Measurements from ENCODE around the gene LTB4R2.

The LTB4R2 gene

DNA sequence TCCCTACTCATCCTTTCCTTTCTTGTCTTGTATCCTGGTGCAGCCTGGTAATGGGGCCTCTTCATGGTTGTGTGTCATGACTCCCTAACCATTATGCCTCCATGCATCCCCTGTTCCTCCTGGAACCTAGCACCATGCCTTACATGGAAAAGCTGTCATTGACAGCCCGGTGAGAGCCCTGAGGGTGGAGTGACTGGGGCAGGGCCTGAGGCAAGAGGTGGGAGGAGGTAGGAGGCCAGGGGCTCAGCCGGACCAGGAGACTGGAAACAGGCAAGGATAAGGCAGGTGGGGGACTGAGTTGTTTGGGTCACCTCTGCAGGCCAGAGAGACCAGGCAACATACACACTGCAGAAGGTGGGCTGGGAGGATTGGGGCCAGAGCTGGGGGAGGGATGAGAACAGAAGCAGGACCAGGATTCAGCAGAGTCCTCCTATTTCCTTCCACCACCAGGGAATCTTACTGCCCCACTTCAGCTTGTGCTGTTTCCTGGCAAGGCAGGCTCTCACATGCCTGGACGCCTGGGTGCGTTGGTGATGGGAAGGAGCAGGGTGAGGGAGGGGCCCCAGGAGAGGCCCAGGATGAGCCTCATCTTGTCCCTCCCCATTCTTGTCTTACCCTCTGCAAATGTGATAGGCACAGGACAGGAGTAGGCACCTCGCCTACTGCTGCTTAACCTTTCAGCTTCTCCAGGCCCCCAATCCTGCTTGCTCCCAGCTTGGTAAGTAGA, at the start of gene LTB4R2:
Gene LTB4R2, plus strand, starts transcription at position 603 of the 727 bp plus-strand sequence. CDS start 525 bp downstream, outside the sequence.
- DNase-seq = no peak

- no peak for DNase-seq
Measured at GRCh38 chr14:24260780-24261157, 49.2 kb upstream of the LTB4R2 start.

- no peak for DNase-seq
Measured at GRCh38 chr14:24261256-24261968, 48.5 kb upstream of the LTB4R2 start.

- no peak for DNase-seq
Measured at GRCh38 chr14:24261969-24262327, 48.0 kb upstream of the LTB4R2 start.

- DNase-seq = no peak
Measured at GRCh38 chr14:24262821-24263733, 46.9 kb upstream of the LTB4R2 start, which contains the start of gene TGM1. Gene TGM1 (minus strand): TSS chr14:24263177. CDS start chr14:24262352, 825 bp downstream.

DNA sequence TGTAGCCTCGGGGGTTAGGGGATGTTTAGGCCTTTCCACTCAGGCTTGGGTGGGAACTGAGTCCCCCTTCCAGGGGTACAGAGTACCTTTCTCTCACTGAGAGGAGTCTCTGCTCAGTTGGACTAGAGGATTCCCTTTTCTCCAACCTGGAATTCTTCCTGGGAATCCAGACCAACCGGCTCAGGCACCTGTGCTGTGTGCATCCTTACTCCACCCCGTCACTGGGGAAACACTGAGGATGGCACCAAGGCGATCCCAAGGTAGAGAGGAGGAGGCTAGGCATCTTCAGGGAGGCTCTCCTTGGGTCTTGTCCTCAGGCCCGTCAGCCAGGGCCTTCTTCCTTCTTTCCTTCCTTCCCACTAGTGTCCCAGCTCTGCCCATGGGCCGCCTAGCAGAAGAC, 46.1 kb upstream of the LTB4R2 start:
- no peak for DNase-seq

GRCh38 chr14:24264298-24264697, 45.6 kb upstream of the LTB4R2 start:
- DNase-seq = no peak

GRCh38 chr14:24266344-24267244, 43.3 kb upstream of the LTB4R2 start:
- no peak for DNase-seq

DNA sequence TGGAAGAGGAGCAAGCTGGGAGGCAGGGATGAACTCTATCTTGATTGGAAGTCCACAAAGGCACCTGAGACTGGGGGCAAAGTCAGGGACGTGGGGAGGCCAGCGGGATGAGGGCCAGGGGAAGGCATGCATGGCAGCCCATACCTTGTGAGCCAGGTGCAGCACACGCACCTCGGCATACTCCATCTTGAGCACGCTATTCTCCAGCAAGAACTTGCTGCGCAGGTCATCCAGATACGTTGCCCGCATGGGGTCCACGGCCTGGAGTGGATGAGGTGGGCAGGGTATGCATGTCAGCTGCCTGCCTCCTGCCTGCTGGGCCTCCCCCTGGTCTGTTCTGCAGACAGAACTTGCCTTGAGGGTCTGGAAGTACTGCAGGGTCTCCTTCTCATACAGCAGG, 42.4 kb upstream of the LTB4R2 start:
- DNase-seq = no peak

- DNase-seq = no peak
Measured at GRCh38 chr14:24268225-24268624, 41.7 kb upstream of the LTB4R2 start.

DNA sequence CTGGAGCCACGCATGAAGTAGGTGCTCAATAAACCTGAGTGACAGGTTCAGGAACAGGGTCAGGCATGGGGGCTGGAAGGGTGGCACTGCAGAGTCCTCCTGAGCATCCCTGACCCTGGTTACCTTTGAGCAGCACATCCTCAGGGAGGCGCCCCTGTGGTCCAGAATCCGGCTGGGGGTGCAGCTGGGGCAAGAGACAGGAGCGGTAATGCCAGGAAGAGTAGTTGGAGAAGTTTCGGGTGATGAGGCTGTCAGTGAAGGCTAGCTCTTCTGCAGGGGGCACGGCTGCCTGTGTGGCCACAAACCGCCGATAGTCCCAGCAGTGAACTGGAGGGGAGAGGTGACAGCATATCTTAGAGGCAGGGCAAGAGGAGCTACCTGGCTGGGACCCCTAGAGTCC, 40.6 kb upstream of the LTB4R2 start:
- no peak for DNase-seq

- DNase-seq = no peak
Measured at GRCh38 chr14:24269910-24270536, 39.9 kb upstream of the LTB4R2 start.

- DNase-seq = peak; percentile 44
Measured at GRCh38 chr14:24270537-24271133, 39.3 kb upstream of the LTB4R2 start.

DNA sequence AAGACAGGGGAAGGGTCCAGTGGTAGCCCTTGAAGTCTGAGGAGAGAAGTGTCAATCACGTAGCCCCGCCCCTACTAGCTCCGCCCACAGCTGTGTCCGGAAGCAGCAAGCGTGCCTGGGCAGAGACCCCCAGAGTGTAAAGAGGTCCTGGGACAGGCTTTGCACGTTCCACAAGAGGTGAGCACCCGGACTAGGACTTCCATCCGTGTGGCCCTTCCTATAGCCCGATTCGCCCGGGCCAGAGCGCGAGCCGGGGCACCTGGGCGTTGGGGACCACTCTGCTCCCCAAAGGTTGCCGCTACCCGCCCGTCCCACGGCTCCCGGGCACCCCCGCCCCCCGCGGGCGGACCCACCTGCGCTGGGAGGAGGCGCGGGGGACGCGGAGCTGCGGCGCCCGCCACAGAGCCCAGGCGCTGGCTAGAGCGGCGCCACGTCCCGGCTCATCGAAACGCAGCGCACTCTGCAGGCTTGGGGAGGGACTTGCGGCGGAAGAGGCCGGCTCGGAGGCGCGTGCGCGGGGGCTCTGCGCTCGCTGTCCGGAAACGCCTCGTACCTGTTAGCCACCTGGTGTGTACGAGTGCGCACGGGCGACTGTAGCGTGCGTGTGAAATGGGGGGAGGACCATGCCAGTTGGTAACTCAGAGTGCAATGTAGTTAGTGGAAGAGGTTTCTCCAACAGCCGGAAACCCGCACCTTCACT, 38.7 kb upstream of the LTB4R2 start, which contains the start of gene RABGGTA:
Gene RABGGTA, minus strand, starts transcription at position 464 of the 700 bp plus-strand sequence. CDS start 482 bp downstream, outside the sequence.
- DNase-seq = peak; percentile 92

DNA sequence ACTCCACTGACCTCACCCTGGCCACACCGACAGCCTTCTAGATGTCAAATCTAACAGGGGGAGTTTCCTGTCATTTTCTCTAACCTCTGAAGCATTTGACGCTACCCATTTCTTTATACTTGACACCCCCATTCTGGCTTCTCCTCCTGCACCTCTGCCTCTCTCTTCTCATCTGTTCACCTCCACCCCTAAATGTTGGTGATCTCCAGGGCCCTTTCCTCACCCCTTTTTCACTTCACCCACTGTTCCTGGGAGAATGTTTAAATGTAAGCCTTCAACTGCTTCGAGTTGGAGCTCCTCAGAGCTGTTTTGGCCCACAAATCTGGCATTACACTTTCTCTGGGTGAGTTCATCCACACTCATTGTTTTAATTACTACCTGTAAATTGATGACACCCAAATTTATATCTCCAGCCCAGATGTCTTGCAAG, 38.1 kb upstream of the LTB4R2 start:
- DNase-seq = no peak

GRCh38 chr14:24272467-24272866, 37.5 kb upstream of the LTB4R2 start:
- DNase-seq = no peak

DNA sequence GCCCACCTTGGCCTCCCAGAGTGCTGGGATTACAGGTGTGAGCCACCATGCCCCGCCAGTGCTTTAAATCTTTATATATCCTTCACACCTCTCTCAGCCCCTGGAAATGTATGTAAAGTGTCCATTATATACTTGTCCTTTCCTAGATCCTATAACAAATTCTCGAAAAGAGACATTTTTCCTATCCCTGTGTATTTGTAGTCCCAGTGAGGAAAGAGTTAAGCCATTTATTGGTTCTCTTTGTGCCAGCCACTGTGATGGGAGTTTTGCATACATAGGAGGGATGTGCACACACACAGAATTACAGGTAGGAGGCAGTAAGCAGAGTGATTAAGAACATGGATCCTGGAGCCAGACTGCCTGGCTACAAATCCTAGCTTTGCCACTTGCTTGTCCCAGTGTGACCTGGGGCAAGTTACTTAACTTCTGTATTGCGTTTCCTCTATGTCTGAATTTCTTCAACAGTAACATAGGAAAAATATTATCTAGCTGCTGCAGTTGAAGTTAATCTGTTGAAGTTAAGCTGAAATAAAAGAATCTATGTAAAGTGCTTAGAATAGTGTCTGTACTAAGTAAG, 36.4 kb upstream of the LTB4R2 start:
- no peak for DNase-seq

DNA sequence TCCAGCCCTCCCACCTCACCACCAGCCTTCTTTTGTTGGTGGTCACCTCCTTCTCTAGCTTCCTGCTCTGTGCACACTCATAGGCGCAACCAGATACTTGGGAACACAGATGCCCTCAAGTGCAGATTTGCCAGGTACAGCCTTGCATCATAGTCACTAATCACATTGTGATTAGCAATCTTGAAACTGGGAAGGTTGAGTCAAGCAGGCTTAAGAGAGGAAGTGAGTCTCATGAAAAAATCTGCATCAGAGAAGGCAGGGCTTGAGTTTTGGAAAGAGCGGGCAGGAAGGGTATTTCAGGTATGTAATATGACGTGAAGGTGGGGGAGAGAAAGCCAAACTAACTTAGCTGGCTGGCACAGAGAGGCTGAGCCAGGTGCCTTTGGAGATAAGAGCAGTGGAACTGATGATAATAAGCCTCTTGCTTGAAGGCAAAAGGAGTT, 35.8 kb upstream of the LTB4R2 start:
- peak; percentile 32 for DNase-seq

DNA sequence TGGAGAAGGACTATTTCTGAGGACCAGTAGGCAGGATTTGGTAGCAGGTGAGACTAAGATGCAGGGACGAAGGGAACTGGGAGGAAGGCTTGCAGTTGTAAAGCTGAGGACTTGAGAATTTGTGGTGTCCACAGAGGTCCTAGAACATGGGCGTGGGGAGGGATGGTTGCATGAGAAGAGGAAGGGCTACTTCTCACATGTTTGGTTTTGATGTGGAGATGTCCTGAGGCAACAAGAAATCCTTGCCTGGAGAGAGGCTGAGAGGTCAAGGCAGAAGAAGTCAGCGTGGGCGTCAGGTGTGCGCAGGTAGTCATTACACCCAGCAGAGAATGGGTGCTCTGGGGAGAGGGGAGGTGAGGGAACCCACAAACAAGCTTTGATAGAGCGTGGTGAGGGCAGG, 32.9 kb upstream of the LTB4R2 start:
- no peak for DNase-seq
